HG02678 (cell line): ENCODE data around the gene CNTNAP2.

Source experiments
- ATAC-seq: cut with Tn5 transposase; IDR thresholded peaks from one replicate; pipeline ENCODE4 v1.9.1; 2021; ENCODE audit warnings: mild to moderate bottlenecking, moderate library complexity; ENCODE audit not compliant: unreplicated experiment

CNTNAP2 gene

GRCh38 chr7:148210804-148211325, 2094.3 kb downstream of the CNTNAP2 start:
- ATAC-seq = no peak

DNA sequence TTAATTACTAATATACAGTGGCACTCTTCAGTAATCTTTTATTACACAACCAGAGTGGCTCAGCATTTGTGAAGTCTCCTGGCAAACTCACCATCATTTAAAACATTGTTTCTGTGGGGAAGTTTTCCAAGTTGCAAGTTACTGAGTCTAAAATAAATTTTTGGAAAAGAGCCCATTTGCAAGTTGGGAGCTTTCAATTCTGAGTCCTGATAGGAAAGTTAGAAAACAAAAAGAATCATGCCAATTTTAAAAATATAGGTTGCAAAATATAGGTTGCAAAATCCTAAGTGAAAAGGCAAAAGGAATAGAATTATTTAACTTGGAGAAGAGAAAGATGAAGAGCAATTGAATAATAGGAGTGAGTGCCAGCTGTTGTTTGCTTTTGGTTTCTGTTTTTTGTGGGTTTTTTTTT, 2095.1 kb downstream of the CNTNAP2 start:
- ATAC-seq = no peak

DNA sequence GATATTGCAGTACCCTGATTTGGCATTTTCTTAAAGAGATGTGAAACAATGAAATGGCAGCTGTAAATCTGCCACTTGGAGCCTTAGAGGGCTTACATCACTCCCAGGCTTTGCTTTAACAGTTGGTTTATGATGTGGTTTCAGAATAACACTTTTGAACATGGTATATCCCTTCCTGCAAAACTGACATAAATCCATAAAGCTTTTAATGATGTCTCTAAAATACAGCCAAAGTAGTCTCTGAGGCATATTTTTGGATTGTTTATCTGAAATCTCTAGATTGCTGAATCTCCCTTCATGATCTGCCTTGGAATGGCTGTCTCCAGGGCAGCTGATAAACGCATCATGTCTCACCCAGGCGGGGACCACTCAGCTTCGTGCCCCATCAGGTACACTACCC, 2096.1 kb downstream of the CNTNAP2 start:
- no peak for ATAC-seq

DNA sequence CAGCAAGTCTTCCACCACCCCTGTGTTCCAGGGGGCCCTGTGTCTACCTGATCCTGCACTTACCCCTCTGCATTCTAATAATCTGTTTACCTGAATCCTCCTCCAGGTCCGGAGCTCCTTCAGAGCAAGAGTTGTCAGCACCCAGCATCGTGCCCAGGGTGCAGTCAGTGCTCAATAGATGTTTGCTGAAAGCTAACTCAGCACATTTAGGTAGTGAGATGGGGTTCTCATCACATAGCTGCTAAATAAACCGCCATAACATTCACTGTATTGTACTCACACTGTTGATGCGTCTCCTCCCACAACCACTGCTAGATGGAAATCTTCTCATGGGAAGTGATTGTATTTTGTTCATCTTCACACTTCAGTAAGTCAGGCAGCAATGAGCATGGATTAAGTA, 2097.5 kb downstream of the CNTNAP2 start:
- no peak for ATAC-seq

DNA sequence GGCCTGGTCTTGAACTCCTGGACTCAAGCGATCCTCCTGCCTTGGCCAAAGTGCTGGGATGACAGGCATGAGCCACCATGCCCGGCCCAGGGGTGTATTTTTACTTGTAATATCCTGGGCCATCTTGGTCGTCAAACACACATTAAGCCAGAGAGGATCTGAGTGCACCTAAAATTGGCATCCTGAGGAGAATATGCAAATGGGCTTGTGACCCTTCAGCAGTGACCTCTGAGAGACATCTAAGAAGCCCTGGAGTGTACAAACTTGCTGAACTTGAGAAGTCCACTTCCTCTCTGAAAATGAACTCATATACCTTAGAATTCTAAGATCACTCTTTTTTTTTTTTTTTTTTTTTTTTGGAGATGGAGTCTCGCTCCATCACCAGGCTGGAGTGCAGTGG, 2102.0 kb downstream of the CNTNAP2 start:
- no peak for ATAC-seq

- ATAC-seq = no peak
Measured at GRCh38 chr7:148222721-148223120, 2106.1 kb downstream of the CNTNAP2 start.

DNA sequence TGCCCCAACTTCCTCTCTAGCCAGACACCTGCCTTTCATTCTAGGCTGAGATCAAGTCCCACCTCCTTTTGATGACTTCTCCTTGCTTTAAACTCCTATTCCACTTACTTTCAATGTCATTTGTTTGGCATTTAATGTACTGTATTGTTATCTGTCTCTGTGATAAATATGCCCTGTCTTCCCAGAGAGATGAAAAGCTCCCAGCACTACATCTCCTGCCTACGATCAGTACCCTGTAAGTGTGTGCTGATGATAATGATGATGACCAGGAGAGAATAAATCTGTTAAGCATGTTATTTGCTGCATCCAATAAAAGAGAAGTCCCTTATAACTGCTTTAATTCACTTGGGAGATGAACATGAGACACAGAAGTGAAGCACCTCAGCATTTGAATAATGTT, 2106.6 kb downstream of the CNTNAP2 start:
- no peak for ATAC-seq

DNA sequence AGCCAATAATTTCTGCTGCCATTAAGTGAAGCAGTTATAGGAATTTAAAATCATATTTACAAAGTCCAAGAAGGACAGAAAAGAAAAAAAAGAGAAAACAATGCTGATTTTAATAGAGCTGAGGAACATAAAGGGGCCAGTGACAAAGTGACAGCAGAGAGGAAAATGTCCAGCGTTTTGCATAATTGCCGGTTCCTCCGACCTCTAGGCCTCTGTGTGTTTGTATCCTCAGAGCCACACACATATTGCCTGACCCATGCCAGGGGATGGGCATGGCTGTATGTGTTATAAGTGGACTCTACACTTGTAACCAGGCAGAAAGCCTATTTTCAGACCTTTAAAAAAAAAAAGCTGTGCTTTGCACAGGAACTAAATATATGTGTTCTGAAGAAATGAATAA, 2107.1 kb downstream of the CNTNAP2 start:
- ATAC-seq = no peak

DNA sequence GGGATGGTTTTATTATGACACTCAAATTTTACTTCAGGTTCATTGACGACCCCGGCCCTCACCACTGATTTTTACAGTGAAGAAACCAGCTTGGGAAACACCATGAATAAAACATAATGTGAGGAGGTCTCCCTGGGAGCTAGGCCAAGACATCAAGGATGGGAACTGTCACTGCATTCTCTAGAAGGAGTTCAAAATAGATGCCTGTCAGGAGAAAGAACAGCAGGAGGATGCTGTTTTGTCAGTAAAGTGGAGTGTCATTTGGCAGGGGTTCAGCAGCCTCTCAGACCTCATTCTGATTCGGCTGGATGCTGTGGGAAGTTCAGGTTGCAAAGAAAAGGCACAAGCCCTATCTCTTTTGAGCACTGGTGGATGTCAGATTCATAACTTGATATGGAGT, 2113.7 kb downstream of the CNTNAP2 start:
- ATAC-seq = no peak

GRCh38 chr7:148230883-148231282, 2114.3 kb downstream of the CNTNAP2 start:
- no peak for ATAC-seq

GRCh38 chr7:148232784-148233183, 2116.2 kb downstream of the CNTNAP2 start:
- no peak for ATAC-seq

DNA sequence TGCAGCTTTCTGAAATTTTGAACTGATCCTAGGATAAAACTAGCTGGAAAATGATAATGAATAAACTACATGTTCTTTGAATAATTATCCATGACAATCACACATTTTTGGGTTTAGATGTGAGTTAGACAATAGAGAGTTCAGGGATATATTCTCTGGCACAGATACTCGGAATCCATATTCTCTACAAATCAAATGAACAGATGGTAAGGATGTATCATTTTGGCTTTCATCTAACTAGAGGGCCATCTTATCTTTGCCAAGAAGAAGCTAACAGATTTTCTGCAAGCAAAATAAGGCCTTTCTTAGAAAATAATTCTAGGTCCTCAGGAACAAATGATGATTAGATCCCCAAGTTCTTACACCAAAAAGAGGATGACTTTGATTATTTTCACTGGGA, 2118.1 kb downstream of the CNTNAP2 start:
- no peak for ATAC-seq

DNA sequence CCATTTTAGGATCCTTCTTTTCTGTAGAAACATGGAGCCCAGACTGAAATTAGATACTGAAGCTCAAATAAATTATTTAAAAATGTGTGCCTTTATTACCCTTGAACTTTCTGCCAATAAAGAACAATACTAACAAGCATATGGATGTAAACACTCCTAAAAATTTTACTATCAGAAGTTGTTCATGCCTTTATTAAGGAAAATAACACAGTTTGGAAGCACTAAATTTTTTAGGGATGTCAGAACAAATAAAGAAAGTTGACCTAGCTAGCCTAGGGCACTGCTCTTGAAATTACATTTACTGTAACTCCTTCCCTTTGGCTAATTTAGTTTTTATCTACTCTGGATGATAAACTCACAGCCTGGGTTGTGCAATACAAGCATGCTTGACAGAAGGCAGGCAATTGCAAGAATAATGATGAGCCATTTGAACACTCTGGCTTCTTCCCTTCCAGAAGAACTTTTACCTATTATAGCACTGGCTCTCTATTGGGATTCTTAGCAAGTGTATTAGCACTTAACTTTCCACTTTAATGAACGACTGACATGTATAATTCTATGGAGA, 2122.2 kb downstream of the CNTNAP2 start:
- ATAC-seq = no peak

DNA sequence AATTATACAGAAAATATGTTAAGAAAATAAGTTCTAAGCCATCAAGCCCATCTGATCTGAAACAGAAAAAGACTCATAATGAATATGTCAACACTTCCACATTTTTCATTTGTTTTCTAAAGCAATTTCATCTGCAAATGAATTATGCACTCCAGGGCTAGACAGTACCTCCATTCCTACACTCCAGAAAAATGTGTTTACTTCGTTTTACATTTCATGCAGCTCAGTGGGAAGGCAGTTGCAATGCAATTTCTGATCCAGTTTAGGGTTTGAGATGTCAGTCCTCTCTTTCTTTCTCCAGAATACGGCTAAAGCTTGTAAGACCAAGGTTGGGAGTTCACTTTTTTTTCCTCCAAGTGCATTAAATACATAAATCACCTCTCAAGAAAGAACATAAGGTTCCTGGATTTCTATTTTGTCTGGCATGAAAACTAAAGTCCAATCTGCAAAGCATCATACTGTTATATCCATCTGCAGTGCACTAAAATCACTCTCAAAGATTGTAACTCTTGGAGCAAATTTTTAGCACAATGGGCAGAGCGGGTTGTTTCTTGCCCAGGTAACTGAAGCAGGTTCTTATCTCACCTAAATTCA, 2125.2 kb downstream of the CNTNAP2 start:
- peak; percentile 10 for ATAC-seq

DNA sequence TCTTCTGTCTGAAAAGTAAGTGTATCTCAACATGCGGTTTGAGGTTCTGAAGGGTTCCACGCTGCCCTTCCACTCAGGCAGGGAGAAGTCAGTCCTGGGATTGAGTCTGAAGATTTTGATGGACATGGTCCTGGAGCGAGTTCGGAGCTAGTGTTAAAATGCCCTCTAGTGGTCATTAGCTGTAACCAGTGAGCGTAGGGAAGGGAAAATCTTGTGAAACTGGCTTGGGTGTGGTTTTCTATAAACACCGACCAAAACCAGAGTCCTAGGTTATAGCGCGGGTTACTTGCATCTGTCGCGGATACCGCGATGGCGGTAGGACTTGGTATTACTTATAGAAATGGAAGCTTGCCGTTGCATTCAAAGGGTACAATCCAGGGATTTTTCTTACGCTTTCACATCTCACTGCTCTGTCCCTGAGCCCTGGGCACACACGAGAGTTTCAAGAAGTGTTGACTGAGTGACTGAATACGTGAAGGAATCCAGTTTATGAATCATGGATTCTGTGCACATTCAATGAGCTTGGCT, 2125.8 kb downstream of the CNTNAP2 start:
- peak; percentile 92 for ATAC-seq

- no peak for ATAC-seq
Measured at GRCh38 chr7:148245381-148245780, 2128.8 kb downstream of the CNTNAP2 start.

- ATAC-seq = peak; percentile 66
Measured at GRCh38 chr7:148253629-148254028, 2137.0 kb downstream of the CNTNAP2 start.

DNA sequence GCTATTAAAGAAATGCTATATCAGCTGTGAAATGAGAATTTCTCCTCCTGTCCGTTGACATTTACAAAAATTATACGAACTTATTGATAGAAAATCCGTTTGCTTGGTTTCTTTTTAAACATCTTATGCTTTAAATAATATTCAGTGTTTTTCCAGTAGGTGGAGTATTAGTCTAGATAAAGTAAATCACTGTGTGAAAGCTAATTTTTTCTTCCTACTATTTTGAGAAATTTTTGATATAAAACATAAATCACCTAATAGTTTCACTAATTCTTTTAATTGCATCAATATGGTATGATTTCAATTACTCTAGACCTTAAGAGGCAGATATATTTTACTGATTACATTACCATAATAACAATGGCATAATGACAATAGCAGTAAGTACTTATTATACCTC, 2138.7 kb downstream of the CNTNAP2 start:
- no peak for ATAC-seq

DNA sequence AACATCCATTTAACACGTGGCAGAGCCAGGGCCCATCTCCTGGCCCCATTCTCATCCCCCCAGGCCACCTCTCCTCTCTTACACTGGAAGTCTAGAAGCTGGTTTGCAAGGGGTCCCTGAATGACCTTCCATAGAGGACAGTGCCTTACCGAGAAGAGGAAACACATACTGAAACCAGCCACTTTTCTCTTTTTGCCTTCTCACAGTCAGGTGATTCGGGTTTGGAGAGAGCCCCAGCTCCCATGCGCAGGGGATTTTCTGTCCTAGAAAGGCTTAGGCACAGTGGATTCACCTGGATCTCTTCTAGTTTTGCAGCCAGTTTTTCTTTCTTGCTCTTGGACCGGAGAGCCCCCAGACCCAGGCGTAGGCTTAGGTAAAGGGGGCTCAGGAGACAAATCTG, 2139.8 kb downstream of the CNTNAP2 start:
- no peak for ATAC-seq

- no peak for ATAC-seq
Measured at GRCh38 chr7:148260599-148260998, 2144.0 kb downstream of the CNTNAP2 start.

- ATAC-seq = no peak
Measured at GRCh38 chr7:148261523-148261922, 2144.9 kb downstream of the CNTNAP2 start.

DNA sequence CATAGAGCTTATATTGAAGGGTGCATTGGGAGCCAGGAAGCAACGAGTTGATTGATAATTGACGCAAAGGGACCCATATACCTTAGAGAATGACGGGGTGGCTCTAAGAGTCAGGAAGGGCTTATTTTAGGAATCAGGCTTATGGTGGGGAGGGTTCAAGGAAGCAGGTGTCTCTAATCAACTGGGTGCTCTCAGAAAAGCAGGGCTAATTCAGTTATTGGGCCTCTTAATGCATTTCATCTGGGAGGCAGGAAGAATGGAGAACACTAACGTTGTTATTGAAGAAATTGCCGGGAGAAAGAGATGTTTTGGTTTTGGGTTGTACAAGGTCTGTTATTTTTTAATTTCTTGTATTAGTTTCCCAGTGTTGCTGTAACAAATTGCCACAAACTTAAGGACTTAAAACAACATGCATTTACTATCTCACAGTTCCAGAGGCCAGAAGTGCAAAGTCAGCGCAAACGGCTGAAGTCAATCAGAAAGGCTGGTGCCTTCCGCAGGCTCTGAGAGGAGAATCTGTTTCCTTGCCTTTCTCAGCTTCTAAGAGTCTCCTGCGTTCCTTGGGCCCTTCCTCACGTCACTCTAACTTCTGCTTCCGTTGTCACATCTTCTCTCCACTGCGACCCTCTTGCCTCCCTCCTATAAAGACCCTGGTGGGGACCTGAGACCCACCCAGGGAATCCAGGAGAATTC, 2145.5 kb downstream of the CNTNAP2 start:
- ATAC-seq = no peak
